HEK293T (cell line): ENCODE measurements around the gene NFKBIZ.

ENCODE experiments used
- CTCF ChIA-PET: fragments of 350-600 bp; formaldehyde crosslinking; extraction: SDS; loops from one replicate; lab custom pipeline; 2021; ENCODE audit warnings: antibody characterized with exemption, inconsistent platforms; lab: Yijun Ruan, JAX
- POLR2A ChIA-PET: fragments of 350-600 bp; formaldehyde crosslinking; extraction: SDS; loops from one replicate; lab custom pipeline; 2020; ENCODE audit warnings: antibody characterized with exemption, inconsistent platforms; lab: Yijun Ruan, JAX
- DNase-seq: peaks from one replicate; pipeline ENCODE4 v3.0.0; 2012; ENCODE audit warnings: mixed read lengths; ENCODE audit errors: extremely low spot score
- ARNT ChIP-seq: fragments of 450-650 bp; IDR thresholded peaks from 2 replicates; pipeline ENCODE4 v1.6.1; 2017; ENCODE audit warnings: mild to moderate bottlenecking
- BHLHE40 ChIP-seq: fragments of 450-650 bp; IDR thresholded peaks from 2 replicates; pipeline ENCODE4 v1.6.1; 2016; ENCODE audit warnings: mild to moderate bottlenecking, moderate library complexity, borderline replicate concordance
- CTBP1 ChIP-seq: fragments of 450-650 bp; IDR thresholded peaks from 2 replicates; pipeline ENCODE4 v1.6.1; 2016; ENCODE audit warnings: borderline replicate concordance
- ELF4 ChIP-seq: fragments of 450-650 bp; IDR thresholded peaks from 2 replicates; pipeline ENCODE4 v1.6.1; 2017; ENCODE audit warnings: antibody characterized with exemption
- FOXA1 ChIP-seq: fragments of 450-650 bp; IDR thresholded peaks from 2 replicates; pipeline ENCODE4 v1.6.1; 2016; ENCODE audit warnings: mild to moderate bottlenecking
- FOXK2 ChIP-seq: fragments of 450-650 bp; IDR thresholded peaks from 2 replicates; pipeline ENCODE4 v1.6.1; 2016; ENCODE audit warnings: mild to moderate bottlenecking
- FOXM1 ChIP-seq: fragments of 450-650 bp; IDR thresholded peaks from 2 replicates; pipeline ENCODE4 v1.6.1; 2017; ENCODE audit warnings: mild to moderate bottlenecking, borderline replicate concordance
- HDGF ChIP-seq: fragments of 450-650 bp; IDR thresholded peaks from 2 replicates; pipeline ENCODE4 v1.6.1; 2017; ENCODE audit warnings: antibody characterized with exemption, borderline replicate concordance
- L3MBTL2 ChIP-seq: fragments of 450-650 bp; conservative IDR thresholded peaks from 2 replicates; pipeline ENCODE4 v1.6.1; 2016; ENCODE audit warnings: mild to moderate bottlenecking
- LEF1 ChIP-seq: fragments of 450-650 bp; IDR thresholded peaks from 2 replicates; pipeline ENCODE4 v1.6.1; 2017; ENCODE audit warnings: mild to moderate bottlenecking, borderline replicate concordance
- NFRKB ChIP-seq: fragments of 450-650 bp; IDR thresholded peaks from 2 replicates; pipeline ENCODE4 v1.6.1; 2016; ENCODE audit warnings: mild to moderate bottlenecking, moderate library complexity
- SP1 ChIP-seq: fragments of 450-650 bp; IDR thresholded peaks from 2 replicates; pipeline ENCODE4 v1.6.1; 2017
- SUZ12 ChIP-seq: fragments of 450-650 bp; IDR thresholded peaks from 2 replicates; pipeline ENCODE4 v1.6.1; 2016; ENCODE audit warnings: mild to moderate bottlenecking
- TARDBP ChIP-seq: fragments of 450-650 bp; IDR thresholded peaks from 2 replicates; pipeline ENCODE4 v1.6.1; 2016
- ZNF384 ChIP-seq: fragments of 450-650 bp; IDR thresholded peaks from 2 replicates; pipeline ENCODE4 v1.6.1; 2016
- TF ChIP-seq, protein P1 (sequence below): fragments of 450-650 bp; IDR thresholded peaks from 2 replicates; pipeline ENCODE4 v1.6.1; 2016

The NFKBIZ gene

DNA sequence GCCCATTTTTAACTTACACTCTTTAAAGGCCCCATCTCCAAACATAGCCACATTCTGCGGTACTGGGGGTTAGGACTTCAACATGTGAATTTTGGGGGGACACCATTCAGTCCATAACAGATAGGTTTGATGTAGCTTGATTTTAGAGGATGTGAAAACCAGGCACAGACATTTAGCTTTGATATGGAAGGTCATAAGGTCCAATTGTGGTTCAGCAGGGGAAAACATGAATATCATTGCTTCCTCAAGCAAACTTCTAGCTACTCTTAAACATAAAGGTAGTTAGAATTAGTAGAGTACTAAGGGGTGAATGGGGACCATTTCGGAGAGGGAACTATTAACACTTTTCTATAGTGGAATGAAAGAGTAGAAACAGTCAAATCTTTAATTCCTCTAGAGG, 13.6 kb upstream of the NFKBIZ start:
- no peak for DNase-seq
- TF ChIP-seq BHLHE40, result no peak
- TF ChIP-seq NFRKB, result no peak
- TF ChIP-seq FOXM1, result no peak
- TF ChIP-seq, protein P1, sequence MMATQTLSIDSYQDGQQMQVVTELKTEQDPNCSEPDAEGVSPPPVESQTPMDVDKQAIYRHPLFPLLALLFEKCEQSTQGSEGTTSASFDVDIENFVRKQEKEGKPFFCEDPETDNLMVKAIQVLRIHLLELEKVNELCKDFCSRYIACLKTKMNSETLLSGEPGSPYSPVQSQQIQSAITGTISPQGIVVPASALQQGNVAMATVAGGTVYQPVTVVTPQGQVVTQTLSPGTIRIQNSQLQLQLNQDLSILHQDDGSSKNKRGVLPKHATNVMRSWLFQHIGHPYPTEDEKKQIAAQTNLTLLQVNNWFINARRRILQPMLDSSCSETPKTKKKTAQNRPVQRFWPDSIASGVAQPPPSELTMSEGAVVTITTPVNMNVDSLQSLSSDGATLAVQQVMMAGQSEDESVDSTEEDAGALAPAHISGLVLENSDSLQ, result no peak
- TF ChIP-seq TARDBP, result no peak
- TF ChIP-seq FOXK2, result no peak
- CTCF ChIA-PET, result no interaction called here
- POLR2A ChIA-PET, result interaction anchor here (1.5 kb wide), 1 partner anchor 14 kb away, joined by 6 read pairs; the partner anchor contains the start of gene NFKBIZ

DNA sequence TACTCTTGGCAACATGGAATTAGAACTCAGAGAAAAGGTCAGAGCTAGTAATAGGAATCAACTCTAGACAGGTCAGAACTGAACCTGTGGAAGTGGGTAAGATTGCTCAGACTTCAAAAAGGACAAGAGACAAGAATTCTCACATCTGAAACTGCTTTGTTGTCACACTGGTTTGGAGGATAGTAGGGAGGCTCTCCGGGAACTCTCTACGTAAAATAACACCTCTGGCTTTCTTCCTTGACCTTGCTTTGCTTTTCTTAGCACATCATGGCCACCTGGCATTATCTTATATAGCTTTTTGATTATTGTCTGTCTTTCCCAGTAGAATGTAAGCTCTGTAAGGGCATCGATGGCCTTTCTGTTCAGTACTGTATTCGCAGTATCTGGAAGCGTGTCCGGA, 13.2 kb upstream of the NFKBIZ start:
- no peak for DNase-seq
- ChIA-PET CTCF (no interaction called here), POLR2A (interaction anchor here (1.5 kb wide), 1 partner anchor 13 kb away, joined by 6 read pairs; the partner anchor contains the start of gene NFKBIZ)
- TF ChIP-seq FOXM1, result no peak
- TF ChIP-seq CTBP1, result no peak
- TF ChIP-seq NFRKB, result no peak
- no peak for TF ChIP-seq ELF4
- no peak for TF ChIP-seq L3MBTL2

DNA sequence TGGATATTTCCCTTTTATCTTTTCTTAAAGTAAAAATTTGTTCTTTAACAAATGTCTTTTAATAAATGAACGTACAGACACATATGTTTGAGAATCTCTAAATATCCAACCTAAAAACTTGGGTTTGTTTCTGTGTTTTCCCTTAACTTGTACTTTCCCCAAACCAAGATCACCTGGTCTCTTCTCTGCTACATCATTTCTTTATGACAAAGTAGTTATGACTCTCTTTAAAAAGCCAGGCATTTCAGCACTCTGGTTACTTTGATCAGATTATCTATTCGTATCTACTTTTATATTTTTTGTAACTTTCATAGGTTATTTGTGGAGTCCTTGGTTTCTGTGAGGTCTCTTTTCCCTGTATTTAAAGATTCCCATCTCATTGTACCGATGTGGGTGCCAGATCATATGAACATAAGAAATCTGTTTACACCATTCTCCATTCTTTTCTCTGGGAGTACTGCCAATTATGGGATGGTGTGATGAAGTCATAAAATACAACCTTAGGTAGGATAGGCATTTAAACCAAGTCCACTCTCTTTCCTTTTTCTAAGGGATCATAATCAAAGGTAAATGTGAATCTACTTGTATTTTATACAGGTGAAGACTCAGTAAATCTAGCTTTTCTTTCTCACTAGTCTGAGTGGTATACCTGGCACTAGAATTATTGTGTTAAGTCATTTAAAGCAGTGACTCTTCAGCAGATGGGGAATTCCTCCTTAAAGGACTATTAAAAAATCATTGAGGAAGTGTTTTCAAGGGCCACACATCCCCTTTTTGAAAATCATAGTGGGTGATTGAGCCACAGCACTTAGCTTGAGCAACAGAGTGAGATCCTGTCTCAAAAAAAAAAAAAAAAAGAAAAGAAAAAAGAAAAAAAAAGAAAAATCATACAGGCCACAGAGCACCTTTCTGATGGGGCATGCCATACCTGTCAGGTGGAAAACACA, 12.4 kb upstream of the NFKBIZ start:
- no peak for DNase-seq
- TF ChIP-seq, protein P1, result no peak
- TF ChIP-seq NFRKB (no peak), FOXM1 (no peak), L3MBTL2 (no peak), SUZ12 (no peak), SP1 (no peak), HDGF (no peak), FOXA1 (no peak), ZNF384 (no peak), TARDBP (no peak), LEF1 (no peak), CTBP1 (no peak), FOXK2 (no peak), ELF4 (no peak), ARNT (no peak), BHLHE40 (no peak)
- ChIA-PET CTCF (no interaction called here), POLR2A (interaction anchor here (3.2 kb wide), 1 partner anchor 12 kb away, joined by 17 read pairs; the partner anchor contains the start of gene NFKBIZ)

DNA sequence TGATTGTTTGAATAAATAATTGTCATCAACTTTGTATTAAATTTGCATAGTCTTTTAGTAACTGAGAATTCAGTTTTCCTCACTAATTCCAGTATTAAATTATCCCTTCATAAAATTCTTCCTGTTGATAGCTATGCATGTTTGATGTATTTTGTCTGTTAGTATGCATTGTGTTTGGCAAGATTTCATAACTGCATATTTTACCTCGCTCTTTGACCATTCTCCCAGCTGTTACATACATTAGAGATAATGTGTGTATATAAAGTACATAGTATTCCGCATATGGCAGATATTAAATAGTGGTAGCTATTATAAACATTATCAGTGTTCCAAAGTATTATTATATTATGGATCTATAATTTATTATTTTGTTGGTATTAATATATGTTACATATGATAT, 10.6 kb upstream of the NFKBIZ start:
- ChIA-PET CTCF (no interaction called here), POLR2A (interaction anchor here (3.2 kb wide), 1 partner anchor 11 kb away, joined by 17 read pairs; the partner anchor contains the start of gene NFKBIZ)
- TF ChIP-seq FOXK2 (no peak), FOXA1 (no peak), CTBP1 (no peak), FOXM1 (no peak)
- DNase-seq, result no peak

DNA sequence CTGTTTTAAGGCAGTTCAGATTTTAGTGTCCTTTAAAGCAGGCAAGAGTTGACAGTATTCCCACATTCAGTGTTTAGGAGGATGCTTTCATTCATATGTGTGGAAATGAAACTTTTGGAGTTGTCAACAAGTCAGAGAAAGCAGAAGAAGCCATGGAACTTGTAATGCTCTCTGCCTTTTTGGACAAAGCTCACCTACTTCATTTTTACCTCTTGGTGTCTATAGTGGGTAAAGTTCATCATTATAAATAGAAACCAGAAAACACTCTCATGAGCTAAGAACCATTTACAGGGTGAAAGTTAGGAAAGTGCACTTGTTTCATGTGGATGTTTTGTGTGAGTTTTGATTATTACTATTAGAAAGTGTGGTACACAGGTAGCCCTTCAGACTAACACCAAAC, 9.2 kb upstream of the NFKBIZ start:
- POLR2A ChIA-PET, result interaction anchor here (3.2 kb wide), 1 partner anchor 9 kb away, joined by 17 read pairs; the partner anchor contains the start of gene NFKBIZ
- CTCF ChIA-PET, result no interaction called here
- DNase-seq, result no peak
- TF ChIP-seq ARNT (no peak), CTBP1 (no peak), HDGF (no peak), BHLHE40 (no peak)

DNA sequence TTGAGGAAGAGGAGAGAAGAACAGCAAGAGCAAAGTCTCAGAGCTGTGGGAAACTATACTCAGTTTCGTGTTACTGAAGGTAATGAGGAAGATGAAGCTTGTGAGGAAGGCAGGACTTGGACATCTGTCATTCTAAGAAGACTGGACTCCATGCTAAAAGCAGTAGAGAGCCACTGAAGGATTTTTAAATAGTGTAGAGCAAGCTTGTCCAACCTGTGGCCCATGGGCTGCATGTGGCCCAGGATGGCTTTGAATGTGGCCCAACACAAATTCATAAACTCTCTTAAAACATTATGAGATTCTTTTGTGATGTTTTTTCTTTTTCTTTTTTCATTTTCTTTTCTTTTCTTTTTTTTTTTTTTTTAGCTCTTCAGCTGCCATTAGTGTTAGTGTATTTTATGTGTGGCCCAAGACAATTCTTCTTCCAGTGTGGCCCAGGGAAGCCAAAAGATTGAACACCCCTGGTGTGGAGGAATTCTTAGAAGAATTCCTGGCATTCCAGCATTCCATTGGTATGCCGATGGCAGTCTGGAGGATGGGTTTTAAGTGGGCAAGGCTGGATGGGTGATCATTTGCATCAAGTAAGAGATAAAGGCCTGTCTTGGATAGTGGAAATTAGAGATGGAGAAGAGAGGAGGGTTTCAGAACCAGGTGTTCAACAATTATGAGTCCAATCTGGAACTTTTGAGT, 6.9 kb upstream of the NFKBIZ start:
- ChIA-PET CTCF (interaction anchor here (0.6 to 0.7 kb wide), 5 partner anchors 19 to 396 kb away, joined by 3 to 5 read pairs (median 3); partner anchors contain the start of gene ZBTB11), POLR2A (no interaction called here)
- TF ChIP-seq LEF1 (no peak), NFRKB (no peak), L3MBTL2 (no peak), FOXA1 (no peak), FOXK2 (no peak), ELF4 (no peak), FOXM1 (no peak), TARDBP (no peak), SP1 (no peak)
- TF ChIP-seq, protein P1, result no peak
- no peak for DNase-seq
